D721Med (cell line): ENCODE data around the gene TENT5C.

Experiments used
- DNase-seq: peaks from one replicate; pipeline ENCODE4 v3.0.0; 2011; ENCODE audit warnings: low spot score; ENCODE audit not compliant: insufficient read length
- FAIRE-seq: peaks from 2 replicates; lab custom pipeline; 2011; peaks lifted over from hg19 to GRCh38; lab: Jason Lieb, UNC
- CTCF ChIP-seq: IDR thresholded peaks from 2 replicates; pipeline ENCODE4 v1.5.1; 2012; ENCODE audit warnings: mild to moderate bottlenecking, control low read depth; ENCODE audit not compliant: insufficient read depth; ENCODE audit errors: missing control alignments

The TENT5C gene

GRCh38 chr1:117628343-117628742, 22.5 kb downstream of the TENT5C start:
- no peak for TF ChIP-seq CTCF
- DNase-seq, result no peak
- no peak for FAIRE-seq

GRCh38 chr1:117629625-117630422, 24.0 kb downstream of the TENT5C start:
- DNase-seq (no peak), FAIRE-seq (no peak)
- TF ChIP-seq CTCF, result no peak

- no peak for TF ChIP-seq CTCF
- FAIRE-seq, result no peak
- no peak for DNase-seq
Measured at GRCh38 chr1:117630423-117630998, 24.7 kb downstream of the TENT5C start.

- DNase-seq (no peak), FAIRE-seq (no peak)
- TF ChIP-seq CTCF, result no peak
Measured at GRCh38 chr1:117631359-117632160, 25.7 kb downstream of the TENT5C start.

GRCh38 chr1:117632269-117633067, 26.6 kb downstream of the TENT5C start:
- FAIRE-seq, result no peak
- TF ChIP-seq CTCF, result no peak
- no peak for DNase-seq

GRCh38 chr1:117633068-117633345, 27.2 kb downstream of the TENT5C start:
- FAIRE-seq, result no peak
- TF ChIP-seq CTCF, result no peak
- DNase-seq, result no peak
